Vagina (tissue), 2 donors: Measurements from ENCODE around the gene WARS2. TPM values are rescaled to one million over a fixed set of nuclear protein-coding genes. Genes with fewer than 3 reads are reported as not detected.

Experiments
- DNase-seq, 2 donors: peaks; one replicate each; pipeline ENCODE4 v3.0.0-alpha.2; 2017; ENCODE audit errors: extremely low spot score in 2 of 2
- H3K27ac ChIP-seq: fragments of 200-600 bp; sonication (generic); one replicate; pipeline ENCODE4 v1.5.1; 2019
- H3K27me3 ChIP-seq: fragments of 200-600 bp; sonication (generic); one replicate; pipeline ENCODE4 v1.5.1; 2019
- H3K36me3 ChIP-seq, 2 donors: fragments of 200-600 bp; sonication (generic); one replicate each; pipeline ENCODE4 v1.5.1; 2017 to 2019
- H3K4me1 ChIP-seq: fragments of 200-600 bp; sonication (generic); one replicate; pipeline ENCODE4 v1.5.1; 2019
- H3K4me3 ChIP-seq, 2 donors: fragments of 200-600 bp; sonication (generic); 1 replicate in 1 of 2; 2 replicates in 1 of 2; pipeline ENCODE4 v1.5.1; 2016 to 2019
- H3K9me3 ChIP-seq: fragments of 200-600 bp; sonication (generic); one replicate; pipeline ENCODE4 v1.5.1; 2019
- CTCF ChIP-seq, 3 experiments: fragments of 450-650 bp in 2 of 3; fragments of 200-600 bp in 1 of 3; sonication (generic) in 1 of 3; IDR thresholded peaks; one replicate each; pipeline ENCODE4 v1.5.1; 2017 to 2019; ENCODE audit warnings: antibody characterized with exemption in 3 of 3, mild to moderate bottlenecking in 2 of 3, moderate library complexity in 2 of 3
- POLR2A ChIP-seq, 2 donors: fragments of 450-650 bp; IDR thresholded peaks; one replicate each; pipeline ENCODE4 v1.6.1; 2017; ENCODE audit warnings: antibody characterized with exemption in 2 of 2, mild to moderate bottlenecking in 2 of 2, moderate library complexity in 2 of 2
- POLR2AphosphoS5 ChIP-seq, 2 donors: sonication (generic); formaldehyde crosslinking; IDR thresholded peaks; one replicate each; pipeline ENCODE4 v1.9.0; 2017; ENCODE audit warnings: antibody characterized with exemption in 2 of 2, mild to moderate bottlenecking in 2 of 2, low read depth in 1 of 2; ENCODE audit not compliant: insufficient read depth in 1 of 2
- intact Hi-C: fragments of 100-400 bp; cut with DNase I; formaldehyde crosslinking; loops from one replicate; pipeline ENCODE4 v1.15.1; 2023
- total RNA-seq: library from RNA; depleted of rRNA; stranded (reverse); fragments of >200 nt; gene quantifications from one replicate; pipeline ENCODE4 v1.2.3, GENCODE V29; 2016

The WARS2 gene
- total RNA-seq, 1 donor from 2014 or later, result 8.3 TPM

- H3K4me3 ChIP-seq, result no peak overlapping the region
- no peaks in the 10 kb centered on the region for H3K36me3 ChIP-seq
- no peaks in the 10 kb centered on the region for H3K9me3 ChIP-seq
- H3K27ac ChIP-seq, result no peak overlapping the region
- TF ChIP-seq CTCF (IDR thresholded peaks at IDR 0.05) (no peak), POLR2A (IDR thresholded peaks at IDR 0.05) (no peak), POLR2AphosphoS5 (IDR thresholded peaks at IDR 0.05; ENCODE audit: insufficient read depth in 1 of 2, low read depth in 1 of 2) (no peak)
- DNase-seq, result no peak
- peaks cover 1% of the 10 kb centered on the region for H3K4me1 ChIP-seq
- intact Hi-C loops, result no loop called here
- H3K27me3 ChIP-seq, result no peaks in the 10 kb centered on the region
These were observed 7.2 kb upstream of the WARS2 start for GRCh38 chr1:119147661-119148090.

GRCh38 chr1:119146466-119146865, 6.0 kb upstream of the WARS2 start:
- no peak overlapping the region for H3K4me3 ChIP-seq
- TF ChIP-seq POLR2A (IDR thresholded peaks at IDR 0.05) (no peak), POLR2AphosphoS5 (IDR thresholded peaks at IDR 0.05; ENCODE audit: insufficient read depth in 1 of 2, low read depth in 1 of 2) (no peak), CTCF (IDR thresholded peaks at IDR 0.05) (no peak)
- peaks cover 14% of the 10 kb centered on the region for H3K4me1 ChIP-seq
- DNase-seq, result no peak
- H3K27ac ChIP-seq, result no peak overlapping the region
- H3K9me3 ChIP-seq, result no peaks in the 10 kb centered on the region
- H3K27me3 ChIP-seq, result no peaks in the 10 kb centered on the region
- no peaks in the 10 kb centered on the region for H3K36me3 ChIP-seq
- intact Hi-C loops, result no loop called here

- Histone ChIP-seq H3K27ac (no peak overlapping the region), H3K9me3 (no peaks in the 10 kb centered on the region), H3K36me3 (no peaks in the 10 kb centered on the region), H3K27me3 (no peaks in the 10 kb centered on the region), H3K4me1 (peaks cover 20% of the 10 kb centered on the region), H3K4me3 (no peak overlapping the region)
- TF ChIP-seq POLR2AphosphoS5 (IDR thresholded peaks at IDR 0.05; ENCODE audit: insufficient read depth in 1 of 2, low read depth in 1 of 2), result no peak
- TF ChIP-seq POLR2A (IDR thresholded peaks at IDR 0.05), result no peak
- TF ChIP-seq CTCF (IDR thresholded peaks at IDR 0.05), result no peak
- no peak for DNase-seq
- intact Hi-C loops, result no loop called here
These were observed 4.4 kb upstream of the WARS2 start for GRCh38 chr1:119144813-119145212.

- Histone ChIP-seq H3K9me3 (no peaks in the 10 kb centered on the region), H3K4me3 (no peak overlapping the region), H3K27ac (no peak overlapping the region), H3K27me3 (no peaks in the 10 kb centered on the region), H3K36me3 (no peaks in the 10 kb centered on the region), H3K4me1 (peaks cover 27% of the 10 kb centered on the region)
- TF ChIP-seq POLR2AphosphoS5 (IDR thresholded peaks at IDR 0.05; ENCODE audit: insufficient read depth in 1 of 2, low read depth in 1 of 2) (no peak), CTCF (IDR thresholded peaks at IDR 0.05) (no peak), POLR2A (IDR thresholded peaks at IDR 0.05) (no peak)
- intact Hi-C loops, result no loop called here
- DNase-seq, result no peak
These were observed 3.3 kb upstream of the WARS2 start for GRCh38 chr1:119143706-119144105.

- H3K4me1 ChIP-seq, result peaks cover 27% of the 10 kb centered on the region
- H3K4me3 ChIP-seq, result no peak overlapping the region
- no peak overlapping the region for H3K27ac ChIP-seq
- no peak for DNase-seq
- H3K9me3 ChIP-seq, result no peaks in the 10 kb centered on the region
- TF ChIP-seq POLR2AphosphoS5 (IDR thresholded peaks at IDR 0.05; ENCODE audit: insufficient read depth in 1 of 2, low read depth in 1 of 2) (no peak), POLR2A (IDR thresholded peaks at IDR 0.05) (no peak), CTCF (IDR thresholded peaks at IDR 0.05) (no peak)
- H3K27me3 ChIP-seq, result no peaks in the 10 kb centered on the region
- no peaks in the 10 kb centered on the region for H3K36me3 ChIP-seq
- intact Hi-C loops, result no loop called here
These were observed 1.2 kb upstream of the WARS2 start for GRCh38 chr1:119141660-119142059.
